ENCODE data around the gene KLHL40. TPM values are rescaled to one million over a fixed set of nuclear protein-coding genes. Genes with fewer than 3 reads are reported as not detected.

Gene KLHL40
- total RNA-seq, 2 donors from 2014 or later = not detected

GRCh38 chr3:42706721-42707619 is 21.6 kb downstream of the KLHL40 start:
- no peaks in the 10 kb centered on the region for H3K27me3 ChIP-seq (replicated peaks; ENCODE audit: insufficient read depth)
- H3K27ac ChIP-seq = no peak overlapping the region
- H3K36me3 ChIP-seq = no peaks in the 10 kb centered on the region
- no peaks in the 10 kb centered on the region for H3K9me3 ChIP-seq
- no peak for TF ChIP-seq CTCF (IDR thresholded peaks at IDR 0.05)
- ATAC-seq (ENCODE audit: insufficient number of reproducible peaks, low FRiP score, low read depth) (no peak), DNase-seq (ENCODE audit: low spot score) (no peak)
- no peak overlapping the region for H3K4me3 ChIP-seq
- peaks cover 0 to 6% of the 10 kb centered on the region in 2 donors for H3K4me1 ChIP-seq (ENCODE audit: control insufficient read depth in 1 of 2, low read depth in 2 of 2)

GRCh38 chr3:42707620-42708355 is 22.5 kb downstream of the KLHL40 start:
- ATAC-seq (ENCODE audit: insufficient number of reproducible peaks, low FRiP score, low read depth) = no peak
- TF ChIP-seq CTCF (IDR thresholded peaks at IDR 0.05) = no peak
- no peak overlapping the region for H3K4me3 ChIP-seq
- no peaks in the 10 kb centered on the region for H3K4me1 ChIP-seq (ENCODE audit: control insufficient read depth in 1 of 2, low read depth in 2 of 2)
- H3K9me3 ChIP-seq = no peaks in the 10 kb centered on the region
- H3K36me3 ChIP-seq = no peaks in the 10 kb centered on the region
- no peak overlapping the region for H3K27ac ChIP-seq
- H3K27me3 ChIP-seq (replicated peaks; ENCODE audit: insufficient read depth) = no peaks in the 10 kb centered on the region
- DNase-seq (ENCODE audit: low spot score) = no peak

- Histone ChIP-seq H3K27me3 (replicated peaks; ENCODE audit: insufficient read depth) (no peaks in the 10 kb centered on the region), H3K4me1 (ENCODE audit: control insufficient read depth in 1 of 2, low read depth in 2 of 2) (no peaks in the 10 kb centered on the region), H3K27ac (no peak overlapping the region), H3K4me3 (no peak overlapping the region), H3K36me3 (no peaks in the 10 kb centered on the region), H3K9me3 (no peaks in the 10 kb centered on the region)
- ATAC-seq (ENCODE audit: insufficient number of reproducible peaks, low FRiP score, low read depth) (no peak), DNase-seq (ENCODE audit: low spot score) (no peak)
- no peak for TF ChIP-seq CTCF (IDR thresholded peaks at IDR 0.05)
Observed at GRCh38 chr3:42708611-42709151, 23.3 kb downstream of the KLHL40 start.

- no peaks in the 10 kb centered on the region for H3K4me1 ChIP-seq (ENCODE audit: control insufficient read depth in 1 of 2, low read depth in 2 of 2)
- H3K27ac ChIP-seq = no peak overlapping the region
- H3K4me3 ChIP-seq = no peak overlapping the region
- H3K9me3 ChIP-seq = no peaks in the 10 kb centered on the region
- no peaks in the 10 kb centered on the region for H3K27me3 ChIP-seq (replicated peaks; ENCODE audit: insufficient read depth)
- no peak for ATAC-seq (ENCODE audit: insufficient number of reproducible peaks, low FRiP score, low read depth)
- TF ChIP-seq CTCF (IDR thresholded peaks at IDR 0.05) = no peak
- DNase-seq (ENCODE audit: low spot score) = no peak
- H3K36me3 ChIP-seq = no peaks in the 10 kb centered on the region
Observed at GRCh38 chr3:42709621-42710020, 24.3 kb downstream of the KLHL40 start.
